ENCODE measurements around the gene SNX1.
"Not testable (repeated sequence)": the region's sequence is repeated elsewhere in the genome, so short reads cannot be mapped to it uniquely, and the experiment has no call there.

Gene SNX1

DNA sequence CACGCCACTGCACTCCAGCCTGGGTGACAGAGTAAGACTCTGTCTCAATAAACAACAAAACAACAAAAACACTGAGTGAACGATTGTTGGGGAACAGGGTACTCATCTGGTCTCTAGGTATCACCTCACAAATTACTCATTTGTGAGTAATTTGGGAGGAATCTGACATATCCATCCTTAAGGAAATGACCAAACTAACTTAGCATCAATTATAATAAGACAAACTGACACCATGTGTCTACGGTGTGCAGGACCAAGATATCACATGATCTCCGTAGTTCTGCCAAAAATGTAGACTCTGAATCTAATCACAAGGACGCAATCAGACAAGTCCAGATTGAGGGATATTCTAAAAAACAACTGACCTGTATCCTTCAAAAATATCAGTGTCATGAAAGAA, 37.5 kb upstream of the SNX1 start:
- H3K9me3 ChIP-seq (ENCODE audit: control insufficient read depth, low read length): no peaks in the 10 kb centered on the region
- H3K36me3 ChIP-seq (ENCODE audit: control insufficient read depth, insufficient read depth, low read length): no peaks in the 10 kb centered on the region

DNA sequence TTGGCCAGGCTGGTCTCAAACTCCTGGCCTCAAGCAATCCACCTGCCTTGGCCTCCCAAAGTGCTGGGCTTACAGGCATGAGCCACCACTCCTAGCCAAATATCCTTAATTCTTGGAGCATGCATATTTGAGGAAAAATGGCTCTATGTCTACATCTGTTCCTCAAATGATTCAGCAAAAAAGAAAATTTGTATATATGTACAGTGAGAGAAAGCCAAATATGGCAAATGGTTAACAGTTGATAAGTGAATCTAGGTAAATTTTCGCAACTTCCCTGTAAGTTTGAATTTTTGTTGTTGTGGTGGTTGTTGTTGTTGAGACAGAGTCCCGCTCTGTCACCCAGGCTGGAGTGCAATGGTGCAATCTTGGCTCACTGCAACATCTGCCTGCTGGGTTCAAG, 36.7 kb upstream of the SNX1 start:
- H3K36me3 ChIP-seq (ENCODE audit: control insufficient read depth, insufficient read depth, low read length); H3K27me3 ChIP-seq (replicated peaks; ENCODE audit: control insufficient read depth, insufficient read depth, low read length, poor library complexity, severe bottlenecking); H3K4me3 ChIP-seq (ENCODE audit: insufficient read depth, low read depth, low read length, poor library complexity, severe bottlenecking); DNase-seq; H3K9me3 ChIP-seq (ENCODE audit: control insufficient read depth, low read length); H3K4me1 ChIP-seq (ENCODE audit: control insufficient read depth, insufficient read depth, low read length, poor library complexity, severe bottlenecking); H3K27ac ChIP-seq (ENCODE audit: insufficient read depth, low read length, poor library complexity, severe bottlenecking): not testable (repeated sequence)

More for the DNA sequence above, 37.5 kb upstream of the SNX1 start:
- Histone ChIP-seq H3K27me3 (replicated peaks; ENCODE audit: control insufficient read depth, insufficient read depth, low read length, poor library complexity, severe bottlenecking) (no peaks in the 10 kb centered on the region), H3K4me1 (ENCODE audit: control insufficient read depth, insufficient read depth, low read length, poor library complexity, severe bottlenecking) (no peaks in the 10 kb centered on the region), H3K27ac (ENCODE audit: insufficient read depth, low read length, poor library complexity, severe bottlenecking) (no peak overlapping the region), H3K4me3 (ENCODE audit: insufficient read depth, low read depth, low read length, poor library complexity, severe bottlenecking) (no peak overlapping the region)
- DNase-seq: no peak

DNA sequence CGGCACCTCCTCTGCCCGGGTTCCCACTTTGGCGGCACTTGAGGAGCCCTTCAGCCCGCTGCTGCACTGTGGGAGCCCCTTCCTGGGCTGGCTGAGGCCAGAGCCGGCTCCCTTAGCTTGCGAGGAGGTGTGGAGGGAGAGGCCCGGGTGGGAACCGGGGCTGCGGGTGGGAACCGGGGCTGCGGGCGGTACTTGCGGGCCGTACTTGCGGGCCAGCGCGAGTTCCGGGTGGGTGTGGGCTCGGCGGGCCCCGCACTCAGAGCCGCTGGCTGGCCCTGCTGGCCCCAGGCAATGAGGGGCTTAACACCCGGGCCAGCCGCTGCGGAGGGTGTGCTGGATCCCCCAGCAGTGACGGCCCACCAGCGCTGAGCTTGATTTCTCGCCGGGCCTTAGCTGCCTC, 35.1 kb upstream of the SNX1 start:
- DNase-seq: no peak
- Histone ChIP-seq H3K27ac (ENCODE audit: insufficient read depth, low read length, poor library complexity, severe bottlenecking) (no peak overlapping the region), H3K4me1 (ENCODE audit: control insufficient read depth, insufficient read depth, low read length, poor library complexity, severe bottlenecking) (no peaks in the 10 kb centered on the region), H3K4me3 (ENCODE audit: insufficient read depth, low read depth, low read length, poor library complexity, severe bottlenecking) (no peak overlapping the region), H3K27me3 (replicated peaks; ENCODE audit: control insufficient read depth, insufficient read depth, low read length, poor library complexity, severe bottlenecking) (no peaks in the 10 kb centered on the region), H3K36me3 (ENCODE audit: control insufficient read depth, insufficient read depth, low read length) (no peaks in the 10 kb centered on the region), H3K9me3 (ENCODE audit: control insufficient read depth, low read length) (no peaks in the 10 kb centered on the region)

DNA sequence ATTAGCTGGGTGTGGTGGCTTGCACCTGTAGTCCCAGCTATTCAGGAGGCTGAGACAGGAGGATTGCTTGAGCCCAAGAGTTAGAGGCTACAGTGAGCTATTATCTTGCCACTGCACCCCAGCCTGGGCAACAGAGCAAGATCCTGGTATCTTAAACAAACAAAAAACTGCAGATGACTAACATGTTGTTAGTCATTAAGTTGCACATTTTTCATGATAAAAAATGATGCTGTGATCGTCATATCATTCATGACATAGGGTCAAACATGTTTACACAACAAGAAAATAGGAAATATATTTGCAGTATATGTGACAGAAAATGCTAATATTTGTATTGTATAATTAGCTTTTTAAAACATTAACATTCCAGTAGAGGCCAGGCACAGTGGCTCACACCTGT, 29.3 kb upstream of the SNX1 start:
- H3K27me3 ChIP-seq (replicated peaks; ENCODE audit: control insufficient read depth, insufficient read depth, low read length, poor library complexity, severe bottlenecking): no peaks in the 10 kb centered on the region
- no peaks in the 10 kb centered on the region for H3K4me1 ChIP-seq (ENCODE audit: control insufficient read depth, insufficient read depth, low read length, poor library complexity, severe bottlenecking)
- no peak for DNase-seq
- no peaks in the 10 kb centered on the region for H3K36me3 ChIP-seq (ENCODE audit: control insufficient read depth, insufficient read depth, low read length)
- H3K9me3 ChIP-seq (ENCODE audit: control insufficient read depth, low read length): no peaks in the 10 kb centered on the region
- no peak overlapping the region for H3K4me3 ChIP-seq (ENCODE audit: insufficient read depth, low read depth, low read length, poor library complexity, severe bottlenecking)
- H3K27ac ChIP-seq (ENCODE audit: insufficient read depth, low read length, poor library complexity, severe bottlenecking): no peak overlapping the region

DNA sequence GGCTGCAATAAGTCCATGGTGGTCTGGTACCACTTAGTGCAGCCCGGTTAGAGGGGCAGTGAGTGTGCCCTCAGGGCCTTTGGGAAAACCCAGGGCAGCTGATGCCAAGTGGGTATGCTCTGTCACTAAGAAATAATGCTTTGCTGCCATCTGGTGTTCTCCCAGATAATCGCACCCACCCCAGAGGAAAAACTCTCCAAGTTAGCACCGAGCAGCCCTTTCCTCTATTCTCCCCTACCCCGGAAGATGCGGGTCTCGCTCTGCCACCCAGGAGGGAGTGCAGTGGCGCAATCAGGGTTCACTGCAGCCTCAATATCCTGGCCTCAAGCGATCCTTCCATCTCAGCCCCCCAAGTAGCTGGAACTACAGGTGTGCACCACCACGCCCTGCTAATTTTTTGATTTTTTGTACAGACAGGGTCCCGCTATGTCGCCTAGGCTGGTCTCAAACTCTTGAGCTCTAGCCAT, 28.2 kb upstream of the SNX1 start:
- no peaks in the 10 kb centered on the region for H3K27me3 ChIP-seq (replicated peaks; ENCODE audit: control insufficient read depth, insufficient read depth, low read length, poor library complexity, severe bottlenecking)
- H3K9me3 ChIP-seq (ENCODE audit: control insufficient read depth, low read length): no peaks in the 10 kb centered on the region
- DNase-seq: peak; percentile 28 to 53 (median 34)
- no peaks in the 10 kb centered on the region for H3K4me1 ChIP-seq (ENCODE audit: control insufficient read depth, insufficient read depth, low read length, poor library complexity, severe bottlenecking)
- no peak overlapping the region for H3K4me3 ChIP-seq (ENCODE audit: insufficient read depth, low read depth, low read length, poor library complexity, severe bottlenecking)
- H3K27ac ChIP-seq (ENCODE audit: insufficient read depth, low read length, poor library complexity, severe bottlenecking): no peak overlapping the region
- H3K36me3 ChIP-seq (ENCODE audit: control insufficient read depth, insufficient read depth, low read length): peaks cover 5% of the 10 kb centered on the region

DNA sequence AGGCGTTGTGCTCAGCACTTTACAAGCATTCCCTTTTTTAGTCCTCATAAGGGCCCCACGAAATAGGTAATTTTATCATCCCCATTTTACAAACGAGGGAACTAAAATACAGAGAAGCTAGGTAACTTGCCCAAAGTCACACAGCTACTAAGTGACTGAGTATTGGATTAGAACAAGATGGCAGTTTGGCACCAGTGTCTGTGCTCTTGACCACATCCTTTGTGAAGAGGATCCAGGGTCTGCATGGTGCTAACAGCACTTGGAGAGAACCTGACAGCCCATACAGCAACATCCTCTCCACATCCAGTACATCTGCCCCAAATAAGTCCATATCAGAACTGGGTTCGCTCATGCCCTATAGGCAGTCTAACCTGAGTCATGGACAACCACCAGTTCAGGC, 27.6 kb upstream of the SNX1 start:
- H3K4me1 ChIP-seq (ENCODE audit: control insufficient read depth, insufficient read depth, low read length, poor library complexity, severe bottlenecking): no peaks in the 10 kb centered on the region
- peaks cover 5% of the 10 kb centered on the region for H3K36me3 ChIP-seq (ENCODE audit: control insufficient read depth, insufficient read depth, low read length)
- no peak overlapping the region for H3K27ac ChIP-seq (ENCODE audit: insufficient read depth, low read length, poor library complexity, severe bottlenecking)
- no peak for DNase-seq
- H3K4me3 ChIP-seq (ENCODE audit: insufficient read depth, low read depth, low read length, poor library complexity, severe bottlenecking): no peak overlapping the region
- H3K27me3 ChIP-seq (replicated peaks; ENCODE audit: control insufficient read depth, insufficient read depth, low read length, poor library complexity, severe bottlenecking): no peaks in the 10 kb centered on the region
- H3K9me3 ChIP-seq (ENCODE audit: control insufficient read depth, low read length): no peaks in the 10 kb centered on the region

DNA sequence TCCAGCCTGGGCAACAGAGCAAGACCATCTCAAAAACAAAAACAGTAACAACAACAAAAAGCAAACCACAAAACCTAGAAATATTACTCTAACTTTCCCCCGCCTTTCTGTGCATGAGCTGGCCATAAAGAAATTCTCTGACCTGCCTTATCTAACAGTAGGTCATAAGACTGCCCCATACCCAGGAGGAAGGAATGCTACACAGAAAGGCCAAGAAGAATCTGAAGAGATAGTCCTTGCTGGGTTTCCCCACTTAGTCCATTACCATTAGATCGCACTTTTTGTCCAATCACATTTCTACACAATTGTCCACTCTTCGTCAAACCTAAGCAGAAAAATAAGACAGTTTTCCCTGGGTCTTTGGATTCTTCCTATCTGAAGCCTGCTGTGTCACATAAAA, 25.7 kb upstream of the SNX1 start:
- Histone ChIP-seq H3K27ac (ENCODE audit: insufficient read depth, low read length, poor library complexity, severe bottlenecking) (no peak overlapping the region), H3K36me3 (ENCODE audit: control insufficient read depth, insufficient read depth, low read length) (peaks cover 12% of the 10 kb centered on the region), H3K4me1 (ENCODE audit: control insufficient read depth, insufficient read depth, low read length, poor library complexity, severe bottlenecking) (no peaks in the 10 kb centered on the region), H3K4me3 (ENCODE audit: insufficient read depth, low read depth, low read length, poor library complexity, severe bottlenecking) (no peak overlapping the region), H3K9me3 (ENCODE audit: control insufficient read depth, low read length) (no peaks in the 10 kb centered on the region), H3K27me3 (replicated peaks; ENCODE audit: control insufficient read depth, insufficient read depth, low read length, poor library complexity, severe bottlenecking) (no peaks in the 10 kb centered on the region)
- DNase-seq: no peak

DNA sequence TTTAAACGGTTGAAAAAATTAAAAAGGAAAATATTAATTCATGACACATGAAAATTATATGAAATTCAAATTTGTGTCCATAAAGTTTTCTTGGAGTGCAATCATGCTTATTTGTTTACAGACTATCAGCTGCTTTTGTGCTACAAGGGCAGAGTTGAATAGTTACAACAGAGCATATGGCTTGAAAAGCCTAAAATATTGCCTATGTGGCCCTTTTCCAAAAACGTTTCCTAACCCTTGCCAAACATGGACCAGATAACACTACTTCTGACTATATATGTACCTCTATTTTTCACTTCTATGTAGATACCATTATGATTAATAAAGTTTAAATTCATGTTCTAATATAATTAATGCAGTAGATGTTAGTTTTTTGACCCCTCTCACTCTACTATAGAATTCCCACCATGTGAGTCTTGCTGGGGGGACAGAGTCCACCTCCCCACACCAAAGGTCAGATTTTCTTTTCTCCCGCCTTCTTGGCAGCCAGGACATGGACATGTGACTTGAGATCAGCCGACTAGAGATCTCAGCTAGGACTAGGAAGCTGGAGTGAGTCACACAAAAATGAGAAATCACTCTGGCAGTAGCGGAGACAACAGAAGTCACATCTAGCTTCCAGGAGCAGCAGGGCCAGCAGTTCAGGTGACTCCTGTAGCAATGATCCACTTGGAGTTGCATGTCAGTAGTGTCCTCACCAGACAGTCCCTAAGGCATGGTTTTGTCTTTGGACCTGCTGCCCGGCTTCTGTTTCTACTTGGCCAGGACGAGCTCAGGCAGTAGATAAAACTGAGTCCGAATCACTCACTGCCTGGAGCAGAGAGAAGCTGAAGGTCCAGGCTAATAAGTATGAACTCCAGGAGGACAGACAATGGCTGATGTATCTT, 24.6 kb upstream of the SNX1 start:
- Histone ChIP-seq H3K27ac (ENCODE audit: insufficient read depth, low read length, poor library complexity, severe bottlenecking) (no peak overlapping the region), H3K9me3 (ENCODE audit: control insufficient read depth, low read length) (no peaks in the 10 kb centered on the region), H3K36me3 (ENCODE audit: control insufficient read depth, insufficient read depth, low read length) (peaks cover 16% of the 10 kb centered on the region), H3K4me1 (ENCODE audit: control insufficient read depth, insufficient read depth, low read length, poor library complexity, severe bottlenecking) (no peaks in the 10 kb centered on the region), H3K27me3 (replicated peaks; ENCODE audit: control insufficient read depth, insufficient read depth, low read length, poor library complexity, severe bottlenecking) (no peaks in the 10 kb centered on the region), H3K4me3 (ENCODE audit: insufficient read depth, low read depth, low read length, poor library complexity, severe bottlenecking) (no peak overlapping the region)
- DNase-seq: no peak

DNA sequence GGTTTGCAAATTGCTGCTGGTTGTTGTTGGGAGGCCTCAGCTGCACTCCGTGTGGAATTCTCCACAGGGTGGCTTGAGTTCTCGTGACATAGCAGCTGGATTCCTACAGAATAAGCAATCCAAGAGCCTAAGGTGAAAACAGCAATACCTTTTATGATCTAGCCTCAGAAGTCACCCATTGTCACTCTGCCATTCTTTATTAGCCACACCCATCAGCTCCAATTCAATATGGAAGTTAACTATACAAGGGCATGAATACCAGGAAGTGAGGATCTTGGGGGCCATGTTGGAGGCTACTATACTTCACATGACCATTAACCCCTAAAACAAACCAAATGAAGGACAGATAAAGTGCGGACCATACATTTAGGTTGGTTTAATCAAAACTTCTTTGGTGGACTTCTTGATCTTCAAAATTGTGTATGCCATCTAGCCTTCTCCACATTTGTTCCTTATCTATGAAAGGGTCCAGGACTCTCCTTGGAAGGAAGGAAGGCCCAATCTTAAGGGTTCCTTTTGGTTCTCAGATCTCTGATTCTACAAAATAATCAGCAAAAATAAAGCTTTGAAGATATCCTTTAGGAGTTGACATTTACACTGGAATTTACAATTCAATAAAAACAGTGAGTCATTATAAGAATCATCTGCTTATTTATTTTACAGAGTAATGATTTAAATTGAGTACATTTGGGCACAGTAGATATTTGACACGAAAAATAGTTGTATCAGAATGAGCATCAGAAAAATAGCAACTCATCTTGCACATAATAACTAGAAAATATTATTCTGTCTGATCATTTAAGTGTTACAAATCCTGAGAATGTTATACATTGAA, 23.6 kb upstream of the SNX1 start:
- DNase-seq: no peak
- H3K27ac ChIP-seq (ENCODE audit: insufficient read depth, low read length, poor library complexity, severe bottlenecking): no peak overlapping the region
- H3K4me3 ChIP-seq (ENCODE audit: insufficient read depth, low read depth, low read length, poor library complexity, severe bottlenecking): no peak overlapping the region

DNA sequence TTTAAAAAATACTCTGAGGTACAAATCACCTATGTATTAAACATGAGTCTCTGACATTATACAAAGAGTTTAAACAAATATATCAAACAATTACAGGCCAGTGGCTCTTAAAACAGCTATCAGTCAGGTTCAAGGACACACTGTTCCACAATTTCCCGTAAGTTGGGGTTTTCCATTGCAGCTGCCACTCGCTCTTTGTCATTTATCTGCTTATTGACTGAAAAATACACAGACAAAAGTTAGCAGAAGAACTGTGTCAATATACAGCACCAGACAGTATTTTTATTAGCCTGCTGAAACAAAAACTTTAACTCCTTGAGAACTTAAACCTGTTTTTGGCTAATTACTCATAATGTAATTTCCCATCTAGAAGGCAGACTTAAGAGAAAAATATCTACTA, 23.0 kb upstream of the SNX1 start:
- H3K4me3 ChIP-seq (ENCODE audit: insufficient read depth, low read depth, low read length, poor library complexity, severe bottlenecking): no peak overlapping the region
- no peak overlapping the region for H3K27ac ChIP-seq (ENCODE audit: insufficient read depth, low read length, poor library complexity, severe bottlenecking)
- no peaks in the 10 kb centered on the region for H3K9me3 ChIP-seq (ENCODE audit: control insufficient read depth, low read length)
- H3K27me3 ChIP-seq (replicated peaks; ENCODE audit: control insufficient read depth, insufficient read depth, low read length, poor library complexity, severe bottlenecking): no peaks in the 10 kb centered on the region
- peaks cover 16% of the 10 kb centered on the region for H3K36me3 ChIP-seq (ENCODE audit: control insufficient read depth, insufficient read depth, low read length)
- no peaks in the 10 kb centered on the region for H3K4me1 ChIP-seq (ENCODE audit: control insufficient read depth, insufficient read depth, low read length, poor library complexity, severe bottlenecking)
- no peak for DNase-seq

More for the DNA sequence above, 23.6 kb upstream of the SNX1 start:
- Histone ChIP-seq H3K4me1 (ENCODE audit: control insufficient read depth, insufficient read depth, low read length, poor library complexity, severe bottlenecking) (no peaks in the 10 kb centered on the region), H3K9me3 (ENCODE audit: control insufficient read depth, low read length) (no peaks in the 10 kb centered on the region), H3K27me3 (replicated peaks; ENCODE audit: control insufficient read depth, insufficient read depth, low read length, poor library complexity, severe bottlenecking) (no peaks in the 10 kb centered on the region), H3K36me3 (ENCODE audit: control insufficient read depth, insufficient read depth, low read length) (peaks cover 16% of the 10 kb centered on the region)

Data from effector memory CD4-positive, alpha-beta T cell (primary cell).